Adrenal gland (tissue), 5 donors: Measurements from ENCODE around the gene ZNF277.

Experiments
- POLR2A ChIP-seq, 2 donors: fragments of 450-650 bp; IDR thresholded peaks; one replicate each; pipeline ENCODE4 v1.6.1; 2017; ENCODE audit warnings: antibody characterized with exemption in 2 of 2, mild to moderate bottlenecking in 2 of 2, moderate library complexity in 1 of 2
- TF ChIP-seq, protein P1 (sequence below), 6 experiments: fragments of 450-650 bp in 4 of 6; fragments of 200-600 bp in 2 of 6; sonication (generic) in 1 of 6; IDR thresholded peaks; 1 replicate in 5 of 6; 2 replicates in 1 of 6; pipeline versions ENCODE4 v1.5.1 to v1.8.0; 2016 to 2021; ENCODE audit warnings: antibody characterized with exemption in 6 of 6, mild to moderate bottlenecking in 2 of 6, moderate library complexity in 1 of 6
- donor health status: DM: no; HTN: no; CAD: no.

DNA sequence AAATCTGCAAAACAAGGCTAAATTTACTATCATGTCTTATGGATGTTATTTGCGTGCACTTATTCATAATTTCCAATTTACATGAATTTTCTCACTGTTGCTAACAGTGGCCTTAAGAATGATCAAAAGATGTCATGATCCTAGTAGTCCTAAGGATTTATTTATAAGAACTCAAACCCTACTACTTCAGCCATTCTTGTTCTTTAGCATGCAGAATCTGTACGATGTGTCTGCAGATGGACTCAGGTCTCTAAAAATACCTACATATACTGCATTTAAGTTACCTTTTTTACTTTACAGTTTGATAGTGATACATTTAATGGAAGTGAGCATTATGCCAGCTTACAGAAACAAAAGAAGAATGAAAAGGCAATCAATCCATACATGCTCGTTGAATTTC lies 91.2 kb downstream of the ZNF277 start:
- TF ChIP-seq POLR2A (IDR thresholded peaks at IDR 0.05), result no peak
- TF ChIP-seq, protein P1, sequence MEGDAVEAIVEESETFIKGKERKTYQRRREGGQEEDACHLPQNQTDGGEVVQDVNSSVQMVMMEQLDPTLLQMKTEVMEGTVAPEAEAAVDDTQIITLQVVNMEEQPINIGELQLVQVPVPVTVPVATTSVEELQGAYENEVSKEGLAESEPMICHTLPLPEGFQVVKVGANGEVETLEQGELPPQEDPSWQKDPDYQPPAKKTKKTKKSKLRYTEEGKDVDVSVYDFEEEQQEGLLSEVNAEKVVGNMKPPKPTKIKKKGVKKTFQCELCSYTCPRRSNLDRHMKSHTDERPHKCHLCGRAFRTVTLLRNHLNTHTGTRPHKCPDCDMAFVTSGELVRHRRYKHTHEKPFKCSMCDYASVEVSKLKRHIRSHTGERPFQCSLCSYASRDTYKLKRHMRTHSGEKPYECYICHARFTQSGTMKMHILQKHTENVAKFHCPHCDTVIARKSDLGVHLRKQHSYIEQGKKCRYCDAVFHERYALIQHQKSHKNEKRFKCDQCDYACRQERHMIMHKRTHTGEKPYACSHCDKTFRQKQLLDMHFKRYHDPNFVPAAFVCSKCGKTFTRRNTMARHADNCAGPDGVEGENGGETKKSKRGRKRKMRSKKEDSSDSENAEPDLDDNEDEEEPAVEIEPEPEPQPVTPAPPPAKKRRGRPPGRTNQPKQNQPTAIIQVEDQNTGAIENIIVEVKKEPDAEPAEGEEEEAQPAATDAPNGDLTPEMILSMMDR (IDR thresholded peaks at IDR 0.05), result no peak
